ENCODE measurements around the gene NUP205. TPM values are rescaled to one million over a fixed set of nuclear protein-coding genes. Genes with fewer than 3 reads are reported as not detected.
A peak's percentile ranks its signal among the peaks of the same experiment; 100 is the strongest.
"Not testable (repeated sequence)": the region's sequence is repeated elsewhere in the genome, so short reads cannot be mapped to it uniquely, and the experiment has no call there.

NUP205 gene
- total RNA-seq, 1 donor from 2014 or later = 27.0 TPM

GRCh38 chr7:135634191-135634878, 76.6 kb downstream of the NUP205 start:
- Mint-ChIP-seq H3K27ac (ENCODE audit: unreplicated experiment) (no peak overlapping the region), H3K27me3 (ENCODE audit: low read depth) (no peaks in the 10 kb centered on the region), H3K4me3 (ENCODE audit: unreplicated experiment) (no peak overlapping the region), H3K4me1 (ENCODE audit: low read depth) (no peaks in the 10 kb centered on the region), H3K36me3 (ENCODE audit: low read depth) (peaks cover 17% of the 10 kb centered on the region), H3K9me3 (ENCODE audit: low read depth) (no peaks in the 10 kb centered on the region)
- no peak for TF ChIP-seq CTCF (IDR thresholded peaks at IDR 0.05)
- no peak for DNase-seq (ENCODE audit: low spot score)

GRCh38 chr7:135639690-135640089, 82.0 kb downstream of the NUP205 start:
- not testable (repeated sequence) for H3K27me3 Mint-ChIP-seq (ENCODE audit: low read depth); H3K27ac Mint-ChIP-seq (ENCODE audit: unreplicated experiment); DNase-seq (ENCODE audit: low spot score); H3K4me1 Mint-ChIP-seq (ENCODE audit: low read depth); H3K4me3 Mint-ChIP-seq (ENCODE audit: unreplicated experiment); H3K9me3 Mint-ChIP-seq (ENCODE audit: low read depth)
- H3K36me3 Mint-ChIP-seq (ENCODE audit: low read depth) = peaks cover 13% of the 10 kb centered on the region

DNA sequence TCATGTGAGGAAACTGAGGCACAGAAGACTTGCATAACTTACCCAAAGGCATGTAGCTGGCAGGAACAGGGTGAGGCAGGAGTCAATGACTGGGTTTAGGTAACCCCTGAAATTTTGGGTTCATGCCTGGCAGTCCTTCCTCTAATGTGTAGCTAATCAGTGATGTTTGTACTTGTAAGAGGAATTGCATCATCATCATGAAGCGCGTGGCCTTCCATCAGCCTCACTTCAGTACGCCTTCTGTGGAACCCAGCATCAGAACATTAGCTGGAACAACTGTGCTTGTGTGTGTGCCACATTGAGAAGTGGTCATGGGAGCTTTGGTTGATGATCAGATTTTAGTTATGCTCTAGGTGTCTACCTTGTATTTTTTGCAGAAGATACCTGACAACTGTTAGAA, 86.4 kb downstream of the NUP205 start:
- no peaks in the 10 kb centered on the region for H3K4me1 Mint-ChIP-seq (ENCODE audit: low read depth)
- H3K4me3 Mint-ChIP-seq (ENCODE audit: unreplicated experiment) = no peak overlapping the region
- H3K27me3 Mint-ChIP-seq (ENCODE audit: low read depth) = no peaks in the 10 kb centered on the region
- no peak overlapping the region for H3K27ac Mint-ChIP-seq (ENCODE audit: unreplicated experiment)
- H3K9me3 Mint-ChIP-seq (ENCODE audit: low read depth) = no peaks in the 10 kb centered on the region
- TF ChIP-seq CTCF (IDR thresholded peaks at IDR 0.05) = no peak
- DNase-seq (ENCODE audit: low spot score) = no peak
- peaks cover 4% of the 10 kb centered on the region for H3K36me3 Mint-ChIP-seq (ENCODE audit: low read depth)

DNA sequence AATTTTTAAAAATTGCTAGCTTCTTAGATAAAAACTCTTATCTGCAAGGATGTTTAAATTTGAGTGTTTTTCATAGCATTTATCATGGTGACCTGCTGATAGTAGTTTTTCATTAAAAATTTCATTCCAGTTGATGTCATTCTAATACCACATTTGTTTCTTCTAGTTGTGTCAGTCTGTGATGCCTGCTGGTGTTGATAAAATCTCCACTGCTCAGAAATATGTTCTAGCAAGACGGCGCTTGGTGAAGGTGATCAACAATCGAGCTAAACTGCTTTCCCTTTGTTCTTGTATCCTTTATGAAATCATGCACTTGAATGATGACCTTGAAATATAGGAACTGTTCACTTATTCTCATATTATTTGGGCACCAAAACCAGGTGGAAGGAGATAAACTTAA, 87.0 kb downstream of the NUP205 start:
- Mint-ChIP-seq H3K9me3 (ENCODE audit: low read depth) (no peaks in the 10 kb centered on the region), H3K27ac (ENCODE audit: unreplicated experiment) (no peak overlapping the region), H3K4me3 (ENCODE audit: unreplicated experiment) (no peak overlapping the region), H3K36me3 (ENCODE audit: low read depth) (peaks cover 2% of the 10 kb centered on the region), H3K4me1 (ENCODE audit: low read depth) (no peaks in the 10 kb centered on the region), H3K27me3 (ENCODE audit: low read depth) (no peaks in the 10 kb centered on the region)
- TF ChIP-seq CTCF (IDR thresholded peaks at IDR 0.05) = no peak
- DNase-seq (ENCODE audit: low spot score) = no peak

GRCh38 chr7:135645296-135645904, 87.7 kb downstream of the NUP205 start:
- no peak for DNase-seq (ENCODE audit: low spot score)
- peak; percentile 88 for TF ChIP-seq CTCF (IDR thresholded peaks at IDR 0.05)

DNA sequence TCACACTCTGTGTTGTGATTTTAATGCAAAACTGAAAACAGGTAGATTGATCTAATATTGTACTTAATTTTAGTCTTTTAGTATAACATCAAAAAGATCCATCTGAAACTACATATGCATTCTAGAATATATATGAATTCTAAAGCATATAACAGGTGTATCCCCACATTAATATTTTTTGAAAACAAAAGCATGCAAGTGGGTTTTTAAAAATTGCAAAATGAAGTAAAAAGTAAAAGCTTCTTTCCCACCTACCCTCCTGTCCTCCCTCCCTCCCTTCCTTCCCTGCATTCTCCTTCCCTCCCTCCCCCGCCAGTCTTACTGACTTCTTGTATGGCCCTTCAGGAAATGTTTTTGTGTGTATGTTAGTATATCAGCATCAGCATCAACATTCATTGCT, 90.0 kb downstream of the NUP205 start:
- H3K4me1 Mint-ChIP-seq (ENCODE audit: low read depth) = no peaks in the 10 kb centered on the region
- no peaks in the 10 kb centered on the region for H3K36me3 Mint-ChIP-seq (ENCODE audit: low read depth)
- H3K4me3 Mint-ChIP-seq (ENCODE audit: unreplicated experiment) = no peak overlapping the region
- no peaks in the 10 kb centered on the region for H3K9me3 Mint-ChIP-seq (ENCODE audit: low read depth)
- no peak for TF ChIP-seq CTCF (IDR thresholded peaks at IDR 0.05)
- H3K27ac Mint-ChIP-seq (ENCODE audit: unreplicated experiment) = no peak overlapping the region
- H3K27me3 Mint-ChIP-seq (ENCODE audit: low read depth) = no peaks in the 10 kb centered on the region
- DNase-seq (ENCODE audit: low spot score) = no peak

More at GRCh38 chr7:135645296-135645904, 87.7 kb downstream of the NUP205 start:
- H3K27me3 Mint-ChIP-seq (ENCODE audit: low read depth) = no peaks in the 10 kb centered on the region
- no peak overlapping the region for H3K27ac Mint-ChIP-seq (ENCODE audit: unreplicated experiment)
- no peaks in the 10 kb centered on the region for H3K9me3 Mint-ChIP-seq (ENCODE audit: low read depth)
- H3K36me3 Mint-ChIP-seq (ENCODE audit: low read depth) = no peaks in the 10 kb centered on the region
- H3K4me1 Mint-ChIP-seq (ENCODE audit: low read depth) = no peaks in the 10 kb centered on the region
- H3K4me3 Mint-ChIP-seq (ENCODE audit: unreplicated experiment) = no peak overlapping the region
